Globus pallidus (tissue), 1 donor: Measurements from ENCODE around the gene RPS27.
"Not testable (repeated sequence)": the region's sequence is repeated elsewhere in the genome, so short reads cannot be mapped to it uniquely, and the experiment has no call there.

Experiments
- DNase-seq: peaks from one replicate; pipeline ENCODE4 v3.0.0-alpha.2; 2015; ENCODE audit warnings: low spot score

Gene RPS27

GRCh38 chr1:153985941-153986761 is 4.4 kb upstream of the RPS27 start, which contains the start of gene RAB13:
Gene RAB13 (minus strand): TSS chr1:153986339. CDS start chr1:153986236, 103 bp downstream.
- DNase-seq: peak; percentile 72

GRCh38 chr1:153987621-153988020 is 2.9 kb upstream of the RPS27 start:
- no peak for DNase-seq

GRCh38 chr1:153991151-153991630 is 629 bp downstream of the RPS27 start:
- DNase-seq: no peak

- no peak for DNase-seq
Measured at GRCh38 chr1:153991806-153992205, 1.2 kb downstream of the RPS27 start.

GRCh38 chr1:153995202-153995601 is 4.6 kb downstream of the RPS27 start:
- no peak for DNase-seq

- DNase-seq: no peak
Measured at GRCh38 chr1:153995640-153996039, 5.1 kb downstream of the RPS27 start.

- DNase-seq: not testable (repeated sequence)
Measured at GRCh38 chr1:153996882-153997281, 6.3 kb downstream of the RPS27 start.

GRCh38 chr1:154000420-154000819 is 9.9 kb downstream of the RPS27 start:
- DNase-seq: no peak

- DNase-seq: no peak
Measured at GRCh38 chr1:154006136-154006535, 15.6 kb downstream of the RPS27 start.

- DNase-seq: no peak
Measured at GRCh38 chr1:154012129-154012528, 21.6 kb downstream of the RPS27 start.

GRCh38 chr1:154012543-154012942 is 22.0 kb downstream of the RPS27 start:
- not testable (repeated sequence) for DNase-seq

GRCh38 chr1:154014154-154014907 is 23.8 kb downstream of the RPS27 start:
- DNase-seq: no peak

- DNase-seq: no peak
Measured at GRCh38 chr1:154019269-154019668, 28.7 kb downstream of the RPS27 start.

GRCh38 chr1:154019940-154020339 is 29.4 kb downstream of the RPS27 start:
- DNase-seq: no peak

GRCh38 chr1:154033697-154034096 is 43.1 kb downstream of the RPS27 start:
- DNase-seq: not testable (repeated sequence)
